Kidney (tissue), 14 donors: ENCODE results near the gene ZNF134. TPM values are rescaled to one million over a fixed set of nuclear protein-coding genes. Genes with fewer than 3 reads are reported as not detected.

Experiments used
- DNase-seq, 5 donors: peaks; one replicate each; pipeline ENCODE4 v3.0.0-alpha.2; 2013 to 2020
- FAIRE-seq: peaks from 2 replicates; lab custom pipeline; 2012; peaks lifted over from hg19 to GRCh38; lab: Jason Lieb, UNC
- H3K27ac ChIP-seq, 2 donors: one replicate each; pipeline ENCODE4 v1.7.0; 2013; ENCODE audit warnings: low read depth in 2 of 2, low read length in 2 of 2, inconsistent platforms in 1 of 2
- H3K27me3 ChIP-seq: one replicate; pipeline ENCODE4 v1.7.1; 2013; ENCODE audit warnings: low read length, inconsistent platforms; ENCODE audit not compliant: control insufficient read depth, insufficient read depth
- H3K36me3 ChIP-seq, 3 donors: one replicate each; pipeline versions ENCODE4 v1.7.0 to v1.7.1; 2013; ENCODE audit warnings: low read length in 3 of 3, control low read depth in 1 of 3, inconsistent platforms in 1 of 3; ENCODE audit not compliant: insufficient read depth in 3 of 3, control insufficient read depth in 2 of 3
- H3K4me1 ChIP-seq, 3 donors: one replicate each; pipeline versions ENCODE4 v1.7.0 to v1.7.1; 2013; ENCODE audit warnings: low read length in 3 of 3, inconsistent platforms in 1 of 3, low read depth in 1 of 3; ENCODE audit not compliant: control insufficient read depth in 2 of 3, insufficient read depth in 2 of 3
- H3K4me3 ChIP-seq, 3 donors: one replicate each; pipeline versions ENCODE4 v1.7.0 to v1.8.1; 2013; ENCODE audit warnings: low read length in 3 of 3, control low read depth in 1 of 3, inconsistent platforms in 1 of 3
- H3K9ac ChIP-seq, 3 donors: one replicate each; pipeline versions ENCODE4 v1.7.0 to v1.7.1; 2013; ENCODE audit warnings: low read length in 3 of 3, control low read depth in 1 of 3, inconsistent platforms in 1 of 3
- H3K9me3 ChIP-seq, 3 donors: one replicate each; pipeline versions ENCODE4 v1.7.0 to v1.7.1; 2013; ENCODE audit warnings: low read length in 3 of 3, control low read depth in 1 of 3, inconsistent platforms in 1 of 3; ENCODE audit not compliant: control insufficient read depth in 2 of 3, insufficient read depth in 1 of 3
- intact Hi-C: fragments of 100-400 bp; cut with DNase I; formaldehyde crosslinking; loops from one replicate; pipeline ENCODE4 v1.11.1; 2022
- polyA plus RNA-seq: library from polyadenylated mRNA; stranded (reverse); fragments of 350-450 nt; fragmentation: Illumina TruSeq; extraction: RNeasy Lipid Tissue Mini Kit (QIAGEN cat#74804); gene quantifications from one replicate; pipeline ENCODE4 v1.2.3, GENCODE V29; 2014; ENCODE audit warnings: low read depth, low replicate concordance; ENCODE audit not compliant: insufficient read depth
- total RNA-seq: library from RNA; stranded (reverse); fragmentation: NEBNext Ultra II Directional; extraction: Animal tissue kit (Norgen Biotek cat#: 25700); gene quantifications from one replicate; pipeline ENCODE4 v1.2.1, GENCODE V29; 2021
- TF ChIP-seq, protein P1 (sequence below): IDR thresholded peaks from 3 replicates; pipeline ENCODE4 v1.5.1; 2012; ENCODE audit warnings: mild to moderate bottlenecking, moderate library complexity, borderline replicate concordance; ENCODE audit not compliant: insufficient read depth; ENCODE audit errors: extremely low read depth
- donor health status: control.
- donor health status: control.
- donor health status: control.
- donor health status: control.
- donor health status: control.
- donor health status: DM: yes; HTN: yes; CAD: no.
- donor health status: Normal renal cell carcinoma (clear cell type).

ZNF134 gene
- total and polyA plus RNA-seq, 2 donors from 2014 or later: 5.8 to 25.4 TPM

DNA sequence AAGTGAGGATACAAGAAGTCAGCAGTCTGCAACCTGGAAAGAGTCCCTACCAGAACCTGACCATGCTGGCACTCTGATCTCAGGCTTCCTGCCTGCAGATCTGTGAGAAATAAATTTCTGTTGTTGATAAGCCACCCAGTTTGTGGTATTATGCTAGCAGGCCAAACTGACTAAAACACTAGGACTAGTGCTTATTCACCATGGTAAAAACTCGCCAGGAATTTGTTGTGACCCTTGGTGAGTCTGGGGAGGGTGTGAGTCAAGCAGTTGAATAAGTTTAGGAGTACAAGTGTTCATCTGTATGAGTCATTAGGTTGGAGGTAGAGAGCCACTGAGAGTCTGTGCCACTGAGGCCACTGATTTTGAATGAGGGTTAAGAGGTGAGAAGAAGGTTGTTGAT is 26.5 kb upstream of the ZNF134 start:
- Histone ChIP-seq H3K36me3 (peaks cover 15 to 34% (median 31%) of the 10 kb centered on the region in 3 donors), H3K4me1 (peaks cover 0 to 11% (median 0%) of the 10 kb centered on the region in 3 donors), H3K27ac (no peak overlapping the region), H3K4me3 (peak overlapping the region in 1 of 3 donors; percentile 14), H3K27me3 (no peaks in the 10 kb centered on the region), H3K9ac (no peak overlapping the region), H3K9me3 (peaks cover 24 to 68% (median 30%) of the 10 kb centered on the region in 3 donors)
- FAIRE-seq (no peak), DNase-seq (no peak)
- intact Hi-C loops: no loop called here
- TF ChIP-seq, protein P1, sequence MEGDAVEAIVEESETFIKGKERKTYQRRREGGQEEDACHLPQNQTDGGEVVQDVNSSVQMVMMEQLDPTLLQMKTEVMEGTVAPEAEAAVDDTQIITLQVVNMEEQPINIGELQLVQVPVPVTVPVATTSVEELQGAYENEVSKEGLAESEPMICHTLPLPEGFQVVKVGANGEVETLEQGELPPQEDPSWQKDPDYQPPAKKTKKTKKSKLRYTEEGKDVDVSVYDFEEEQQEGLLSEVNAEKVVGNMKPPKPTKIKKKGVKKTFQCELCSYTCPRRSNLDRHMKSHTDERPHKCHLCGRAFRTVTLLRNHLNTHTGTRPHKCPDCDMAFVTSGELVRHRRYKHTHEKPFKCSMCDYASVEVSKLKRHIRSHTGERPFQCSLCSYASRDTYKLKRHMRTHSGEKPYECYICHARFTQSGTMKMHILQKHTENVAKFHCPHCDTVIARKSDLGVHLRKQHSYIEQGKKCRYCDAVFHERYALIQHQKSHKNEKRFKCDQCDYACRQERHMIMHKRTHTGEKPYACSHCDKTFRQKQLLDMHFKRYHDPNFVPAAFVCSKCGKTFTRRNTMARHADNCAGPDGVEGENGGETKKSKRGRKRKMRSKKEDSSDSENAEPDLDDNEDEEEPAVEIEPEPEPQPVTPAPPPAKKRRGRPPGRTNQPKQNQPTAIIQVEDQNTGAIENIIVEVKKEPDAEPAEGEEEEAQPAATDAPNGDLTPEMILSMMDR: no peak

DNA sequence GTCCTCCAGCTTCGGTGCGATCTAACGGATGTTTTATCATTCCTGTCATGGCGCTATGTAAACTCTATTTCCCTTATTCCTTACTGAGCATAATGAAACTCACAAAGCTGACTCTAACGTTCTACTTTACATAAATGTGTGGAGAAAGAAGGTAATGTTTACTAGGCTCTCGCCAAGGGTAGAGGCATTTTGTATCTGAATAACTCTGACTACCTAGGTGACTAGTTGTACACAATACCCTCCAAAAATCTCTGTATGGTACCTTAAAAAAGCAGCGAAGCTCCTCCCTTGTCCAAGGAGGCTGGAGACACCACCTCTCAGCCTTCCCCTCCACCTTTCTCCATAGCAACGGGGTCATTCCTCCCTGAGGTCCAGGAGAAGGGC is 14.7 kb upstream of the ZNF134 start:
- H3K27me3 ChIP-seq: no peaks in the 10 kb centered on the region
- H3K36me3 ChIP-seq: peaks cover 0 to under 1% (median 0%) of the 10 kb centered on the region in 3 donors
- peaks cover 0 to 6% (median 0%) of the 10 kb centered on the region in 3 donors for H3K9me3 ChIP-seq
- intact Hi-C loops: no loop called here
- peak overlapping the region; percentile 55 to 80 (median 80) for H3K4me3 ChIP-seq
- FAIRE-seq (no peak), DNase-seq (no peak)
- H3K27ac ChIP-seq: no peak overlapping the region
- TF ChIP-seq, protein P1: no peak
- no peak overlapping the region for H3K9ac ChIP-seq
- peaks cover 0 to 9% (median 6%) of the 10 kb centered on the region in 3 donors for H3K4me1 ChIP-seq

DNA sequence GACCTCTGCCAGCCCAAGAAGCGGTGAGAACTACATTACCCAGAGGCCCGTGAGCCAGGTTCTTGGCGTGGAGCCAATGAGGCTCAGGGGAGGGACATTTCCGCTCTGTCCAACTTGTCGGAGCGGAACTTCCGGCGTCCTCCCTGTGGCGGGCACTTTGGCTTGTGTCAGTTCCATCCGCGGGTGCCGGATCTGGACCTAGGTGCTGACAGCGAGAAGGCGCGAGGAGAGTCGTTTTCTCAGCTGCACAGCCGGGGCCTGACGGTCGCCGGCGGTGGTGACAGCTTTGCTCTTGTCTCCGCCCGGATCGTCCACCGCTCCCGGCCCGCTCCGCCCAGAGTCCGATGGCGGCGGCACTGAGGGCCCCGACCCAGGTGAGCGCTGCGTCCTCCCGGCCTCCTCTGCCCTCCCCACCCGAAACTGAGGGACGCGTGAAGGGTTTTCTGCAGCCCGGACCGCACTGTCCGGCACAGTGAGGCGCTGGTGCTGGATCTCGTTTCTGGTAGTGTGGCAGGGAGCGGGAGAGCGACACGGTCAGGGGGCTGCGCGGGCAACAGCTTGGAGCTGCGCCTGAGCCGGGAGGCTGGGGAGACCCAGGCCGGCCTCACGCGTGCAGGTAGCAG is 14.2 kb upstream of the ZNF134 start, which contains the start of gene ZNF530:
Gene ZNF530 (plus strand): TSS at position 125 of the 623 bp plus-strand sequence. CDS start 4,461 bp downstream, outside the sequence.
- DNase-seq (peak; percentile 94 to 98 (median 97)), FAIRE-seq (no peak)
- TF ChIP-seq, protein P1: no peak
- Histone ChIP-seq H3K9me3 (peaks cover 0 to 6% (median 0%) of the 10 kb centered on the region in 3 donors), H3K4me1 (peaks cover 0 to 9% (median 6%) of the 10 kb centered on the region in 3 donors), H3K27me3 (no peaks in the 10 kb centered on the region), H3K9ac (peak within 1 kb of the TSS in 2 of 3 donors; percentile 44 to 56), H3K27ac (peak within 1 kb of the TSS in 1 of 2 donors; percentile 26), H3K36me3 (peaks cover 0 to 2% (median under 1%) of the 10 kb centered on the region in 3 donors), H3K4me3 (peak within 1 kb of the TSS; percentile 55 to 80 (median 80))
- intact Hi-C loops: no loop called here
